NB4 (cell line): ENCODE results near the gene RSPH6A.

ENCODE experiments used
- DNase-seq: peaks from one replicate; pipeline ENCODE4 v3.0.0; 2010; ENCODE audit warnings: low read depth
- H3K4me3 ChIP-seq: one replicate; pipeline ENCODE4 v1.5.1; 2011; ENCODE audit warnings: mild to moderate bottlenecking, low read depth, low read length, moderate library complexity
- CTCF ChIP-seq: IDR thresholded peaks from one replicate; pipeline ENCODE4 v1.5.1; 2012; ENCODE audit warnings: low read depth, low read length
- MYC ChIP-seq: IDR thresholded peaks from 2 replicates; pipeline ENCODE4 v1.6.1; 2011; ENCODE audit warnings: low read depth, low read length
- POLR2A ChIP-seq: IDR thresholded peaks from 2 replicates; pipeline ENCODE4 v1.6.1; 2011; ENCODE audit warnings: mild to moderate bottlenecking; ENCODE audit not compliant: insufficient read length; ENCODE audit errors: extremely low read depth
- TF ChIP-seq, protein P1 (sequence below): IDR thresholded peaks from 2 replicates; pipeline ENCODE4 v1.6.1; 2011; ENCODE audit warnings: low read depth, low read length

The RSPH6A gene

DNA sequence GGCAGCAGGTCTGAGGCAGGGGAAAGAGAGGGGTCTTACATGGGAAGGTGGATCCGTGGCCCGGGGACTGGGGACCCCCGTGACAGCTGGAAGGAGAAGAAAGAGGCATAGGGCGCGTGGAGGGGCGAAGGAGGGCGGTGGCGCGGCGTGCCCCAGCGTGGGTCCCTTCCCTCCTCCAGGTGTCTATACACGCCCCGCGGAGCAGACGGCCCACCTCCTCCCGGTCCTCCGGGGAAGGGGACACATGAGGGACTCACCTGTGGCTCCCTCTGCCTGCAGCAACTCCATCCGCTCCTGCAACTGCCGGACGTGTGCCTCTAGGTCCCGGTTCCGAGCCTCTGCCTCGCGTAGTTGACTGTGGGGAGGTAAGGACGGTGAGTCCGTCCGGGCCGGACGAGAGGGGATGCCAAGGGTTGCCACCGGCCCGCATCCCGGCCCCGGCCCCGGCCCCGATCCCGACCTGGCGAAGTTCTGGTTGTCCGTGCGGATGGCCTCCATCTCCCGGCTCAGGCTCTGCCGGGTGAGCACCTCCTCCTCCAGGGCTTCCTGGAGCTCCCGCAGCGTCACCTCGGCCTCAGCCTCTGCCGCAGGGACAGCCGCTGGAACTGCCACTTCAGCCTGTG lies 43.7 kb downstream of the RSPH6A start:
- TF ChIP-seq CTCF (no peak), MYC (no peak)
- TF ChIP-seq, protein P1, sequence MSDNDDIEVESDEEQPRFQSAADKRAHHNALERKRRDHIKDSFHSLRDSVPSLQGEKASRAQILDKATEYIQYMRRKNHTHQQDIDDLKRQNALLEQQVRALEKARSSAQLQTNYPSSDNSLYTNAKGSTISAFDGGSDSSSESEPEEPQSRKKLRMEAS = no peak
- no peak for DNase-seq
- no peak overlapping the region for H3K4me3 ChIP-seq

- DNase-seq = peak; percentile 85
- TF ChIP-seq, protein P1 = no peak
- TF ChIP-seq CTCF = peak; percentile 50
- no peak for TF ChIP-seq POLR2A
- peak; percentile 13; the same call in 1 of the 2 replicates for TF ChIP-seq MYC
- H3K4me3 ChIP-seq = no peak overlapping the region
Measured at GRCh38 chr19:45770192-45771101, 44.7 kb downstream of the RSPH6A start.

DNA sequence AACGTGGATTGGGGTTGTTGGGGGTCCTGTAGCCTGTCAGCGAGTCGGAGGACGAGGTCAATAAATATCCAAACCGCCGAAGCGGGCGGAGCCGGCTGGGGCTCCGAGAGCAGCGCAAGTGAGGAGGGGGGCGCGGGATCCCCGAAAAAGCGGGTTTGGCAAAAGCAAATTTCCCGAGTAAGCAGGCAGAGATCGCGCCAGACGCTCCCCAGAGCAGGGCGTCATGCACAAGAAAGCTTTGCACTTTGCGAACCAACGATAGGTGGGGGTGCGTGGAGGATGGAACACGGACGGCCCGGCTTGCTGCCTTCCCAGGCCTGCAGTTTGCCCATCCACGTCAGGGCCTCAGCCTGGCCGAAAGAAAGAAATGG lies 45.3 kb downstream of the RSPH6A start:
- DNase-seq = no peak
- H3K4me3 ChIP-seq = peak overlapping the region; percentile 46
- TF ChIP-seq, protein P1 = no peak
- no peak for TF ChIP-seq MYC
- TF ChIP-seq POLR2A = no peak
- no peak for TF ChIP-seq CTCF

- TF ChIP-seq CTCF = no peak
- TF ChIP-seq MYC = peak; percentile 63; the same call in 1 of the 2 replicates
- TF ChIP-seq, protein P1 = peak; percentile 67; the same call in 1 of the 2 replicates
- peak; percentile 35 for TF ChIP-seq POLR2A
- peak within 1 kb of the TSS; percentile 65 for H3K4me3 ChIP-seq
- DNase-seq = peak; percentile 94
Measured at GRCh38 chr19:45768984-45769782, 45.9 kb downstream of the RSPH6A start, which contains the start of gene SIX5. Gene SIX5, minus strand, starts transcription at chr19:45769252. Its CDS starts 408 bp downstream, at chr19:45768844.

GRCh38 chr19:45768655-45768983 lies 46.5 kb downstream of the RSPH6A start:
- DNase-seq = peak; percentile 66
- H3K4me3 ChIP-seq = peak overlapping the region; percentile 65
- TF ChIP-seq, protein P1 = no peak
- no peak for TF ChIP-seq MYC
- TF ChIP-seq CTCF = no peak
- TF ChIP-seq POLR2A = no peak
